K562 (cell line): ENCODE measurements around the gene TULP4. TPM values are rescaled to one million over a fixed set of nuclear protein-coding genes. Genes with fewer than 3 reads are reported as not detected.

Source experiments
- ATAC-seq: fragments of 200-7000 bp; cut with Tn5 transposase; 3 replicates; pipeline ENCODE4 v1.9.1; 2020; ENCODE audit warnings: moderate library complexity
- BruUV-seq: library from RNA; stranded (reverse); fragments of 400-500 nt; replicated peaks from 2 replicates; lab custom pipeline; 2021; lab: Mats Ljungman, UMichigan
- CTCF ChIA-PET: fragments of 300-600 bp; formaldehyde crosslinking; extraction: SDS; loops from one replicate; lab custom pipeline; 2021; ENCODE audit warnings: low intra/inter-chr PET ratio; lab: Yijun Ruan, JAX
- POLR2A ChIA-PET: fragments of 300-600, 350-650 bp; sonication (Branson Sonifier 250); formaldehyde crosslinking; extraction: SDS; loops from one replicate; lab custom pipeline; 2021; ENCODE audit warnings: antibody characterized with exemption, inconsistent platforms; lab: Yijun Ruan, JAX
- DNase-seq, 4 experiments: peaks; one replicate each; pipeline versions ENCODE4 v3.0.0 to v3.0.0-alpha.2; 2011 to 2018; ENCODE audit warnings: low spot score in 3 of 4, mixed read lengths in 3 of 4; ENCODE audit errors: extremely low read depth in 1 of 4
- FAIRE-seq: peaks from 2 replicates; lab custom pipeline; 2011; peaks lifted over from hg19 to GRCh38; lab: Jason Lieb, UNC
- H2AFZ ChIP-seq: 2 replicates; pipeline ENCODE4 v1.6.0; 2011; ENCODE audit warnings: low read depth, low read length, control low read depth, inconsistent platforms
- H3K27ac ChIP-seq: fragments of 200-600 bp; 3 replicates; pipeline ENCODE4 v1.8.0; 2011; ENCODE audit warnings: low read depth, mild to moderate bottlenecking, control low read depth, inconsistent platforms, low read length, moderate library complexity, mixed read lengths; ENCODE audit errors: extremely low read depth
- H3K27me3 ChIP-seq, 2 experiments: fragments of 300-600 bp in 1 of 2; 2 replicates in 1 of 2; 3 replicates in 1 of 2; pipeline versions ENCODE4 v1.6.0 to v1.8.0; 2011; ENCODE audit warnings: inconsistent platforms in 2 of 2, low read length in 2 of 2, mild to moderate bottlenecking in 1 of 2, mixed read lengths in 1 of 2, moderate library complexity in 1 of 2; ENCODE audit not compliant: control insufficient read depth in 2 of 2, insufficient read depth in 2 of 2
- H3K36me3 ChIP-seq: fragments of 300-600 bp; 3 replicates; pipeline ENCODE4 v1.8.0; 2011; ENCODE audit warnings: mild to moderate bottlenecking, low read length, inconsistent platforms; ENCODE audit not compliant: control insufficient read depth, insufficient read depth
- H3K4me1 ChIP-seq, 2 experiments: fragments of 200-600 bp in 1 of 2; replicated peaks in 1 of 2; 2 replicates in 1 of 2; 3 replicates in 1 of 2; pipeline versions ENCODE4 v1.5.1 to v1.8.0; 2011; ENCODE audit warnings: inconsistent platforms in 2 of 2, low read length in 2 of 2, mild to moderate bottlenecking in 1 of 2, mixed read lengths in 1 of 2, moderate library complexity in 1 of 2; ENCODE audit not compliant: control insufficient read depth in 2 of 2, insufficient read depth in 2 of 2
- H3K4me2 ChIP-seq: 2 replicates; pipeline ENCODE4 v1.6.1; 2011; ENCODE audit warnings: low read length, control low read depth, inconsistent platforms, mixed read lengths; ENCODE audit not compliant: insufficient read depth
- H3K4me3 ChIP-seq: fragments of 200-600 bp; sonication (generic), shearing (Covaris generic); 2 replicates; pipeline ENCODE4 v1.5.1; 2016; ENCODE audit warnings: control low read depth, inconsistent platforms
- H3K79me2 ChIP-seq: fragments of 200-600 bp; 3 replicates; pipeline ENCODE4 v1.8.0; 2011; ENCODE audit warnings: low read length, inconsistent platforms; ENCODE audit not compliant: control insufficient read depth, insufficient read depth
- H3K9ac ChIP-seq, 2 experiments: 2 replicates each; pipeline versions ENCODE4 v1.6.0 to v1.6.1; 2011; ENCODE audit warnings: low read depth in 2 of 2, low read length in 2 of 2, control low read depth in 1 of 2, inconsistent platforms in 1 of 2, mild to moderate bottlenecking in 1 of 2, mixed read lengths in 1 of 2; ENCODE audit not compliant: insufficient read depth in 1 of 2
- H3K9me1 ChIP-seq: one replicate; pipeline ENCODE4 v1.6.0; 2011; ENCODE audit warnings: inconsistent platforms, mild to moderate bottlenecking, low read length, moderate library complexity; ENCODE audit not compliant: control insufficient read depth, insufficient read depth
- H3K9me3 ChIP-seq: replicated peaks from 2 replicates; pipeline ENCODE4 v1.5.1; 2011; ENCODE audit warnings: low read depth, low read length, inconsistent platforms; ENCODE audit not compliant: control insufficient read depth, insufficient read depth
- H4K20me1 ChIP-seq: replicated peaks from 2 replicates; pipeline ENCODE4 v1.6.1; 2011; ENCODE audit warnings: low read length, inconsistent platforms, mixed read lengths; ENCODE audit not compliant: control insufficient read depth, insufficient read depth
- AFF1 ChIP-seq, 2 experiments: fragments of 450-650 bp; IDR thresholded peaks; 2 replicates each; pipeline ENCODE4 v1.6.1; 2018; ENCODE audit warnings: mild to moderate bottlenecking in 2 of 2, low read depth in 1 of 2; ENCODE audit not compliant: partially characterized antibody in 2 of 2
- AFF4 ChIP-seq: sonication (generic); formaldehyde crosslinking; IDR thresholded peaks from 2 replicates; pipeline ENCODE4 v1.8.0; 2023; ENCODE audit warnings: mild to moderate bottlenecking, missing genetic modification reagents
- BRCA1 ChIP-seq, 2 experiments: fragments of 450-650 bp in 1 of 2; sonication (generic) in 1 of 2; formaldehyde crosslinking in 1 of 2; IDR thresholded peaks; 2 replicates each; pipeline versions ENCODE4 v1.5.0 to v1.6.1; 2017 to 2020; ENCODE audit warnings: mild to moderate bottlenecking in 1 of 2, missing genetic modification reagents in 1 of 2
- FOSL1 ChIP-seq: fragments of 200-800 bp; sonication (Bioruptor generic); conservative IDR thresholded peaks from 2 replicates; pipeline ENCODE4 v1.6.1; 2016; ENCODE audit warnings: missing genetic modification characterization, missing compliant biosample characterization
- NR2F6 ChIP-seq: fragments of 450-650 bp; formaldehyde crosslinking; IDR thresholded peaks from 2 replicates; pipeline ENCODE4 v1.4.0; 2020; ENCODE audit warnings: mild to moderate bottlenecking
- POLR2AphosphoS5 ChIP-seq: IDR thresholded peaks from 2 replicates; pipeline ENCODE4 v1.6.1; 2011; ENCODE audit warnings: mild to moderate bottlenecking, low read depth, low read length, moderate library complexity; ENCODE audit not compliant: control insufficient read depth, insufficient read depth
- TBP ChIP-seq: optimal IDR thresholded peaks from 2 replicates; pipeline ENCODE3; 2011; ENCODE audit warnings: low read depth, low read length, improper control_type of control experiment
- ZNF274 ChIP-seq: IDR thresholded peaks from 2 replicates; pipeline ENCODE4 v1.6.1; 2011; ENCODE audit warnings: low read depth, mild to moderate bottlenecking, low read length, moderate library complexity, borderline replicate concordance
- ZNF644 ChIP-seq: fragments of 200-800 bp; sonication (Bioruptor generic); IDR thresholded peaks from 2 replicates; pipeline ENCODE4 v1.6.1; 2016; ENCODE audit warnings: low read depth, missing genetic modification characterization, missing compliant biosample characterization
- ZNF764 ChIP-seq: fragments of 250-450 bp; sonication (Bioruptor Pico); IDR thresholded peaks from 2 replicates; pipeline ENCODE4 v1.4.0; 2020; ENCODE audit warnings: low read depth, mild to moderate bottlenecking, moderate library complexity
- WGBS: fragments of 100-300 bp; shearing (Covaris generic); methylation state at CpG from one replicate; pipeline ENCODE4 v1.1.6; 2016; ENCODE audit warnings: low coverage, mixed read lengths; ENCODE audit not compliant: insufficient coverage; ENCODE audit errors: missing lambda C conversion rate; 5-methylcytosine and 5-hydroxymethylcytosine counted together
- in situ Hi-C: fragments of 300-500 bp; cut with MboI; formaldehyde crosslinking; loops from 4 replicates; pipeline ENCODE4 v1.15.0; 2018; ENCODE audit warnings: inconsistent platforms, mixed read lengths
- intact Hi-C: fragments of 100-400 bp; cut with micrococcal nuclease; formaldehyde crosslinking; loops from 2 replicates; pipeline ENCODE4 v1.14.2; 2022
- polyA plus RNA-seq, 8 experiments: library from polyadenylated mRNA; depleted of rRNA in 4 of 8; stranded (reverse) in 5 of 8; unstranded in 3 of 8; fragments of >200 nt; fragmentation: Nextera tagmentation in 2 of 8; fragmentation: Illumina TruSeq in 1 of 8; extraction: Ambion mirVana in 2 of 8; extraction: Trizol in 1 of 8; gene quantifications; 2 replicates each; pipeline versions ENCODE4 v1.2.1 to v1.2.3, GENCODE V29; 2011 to 2014; ENCODE audit warnings: inconsistent platforms in 1 of 8, missing spikeins in 1 of 8
- total RNA-seq, 7 experiments: library from RNA; depleted of rRNA in 6 of 7; stranded (reverse); fragments of >200 nt in 6 of 7; fragmentation: Illumina TruSeq in 2 of 7; extraction: Trizol in 2 of 7; gene quantifications; 2 replicates each; pipeline versions ENCODE4 v1.2.1 to v1.2.3, GENCODE V29; 2011 to 2021; ENCODE audit warnings: low replicate concordance in 1 of 7

TULP4 gene
- total and polyA plus RNA-seq, 9 of the 15 experiments (the other 6 are each of a cell fraction or from before 2014, with no cell fraction given), result 1.2 to 50.4 (median 11.0) TPM

GRCh38 chr6:158353883-158354877 lies 41.9 kb downstream of the TULP4 start:
- ATAC-seq, result no peak
- H3K4me2 ChIP-seq, result no peak overlapping the region
- no peaks in the 10 kb centered on the region for H3K36me3 ChIP-seq
- no peak overlapping the region for H3K27ac ChIP-seq
- no TSS peak for BruUV-seq
- TF ChIP-seq AFF1 (IDR thresholded peaks at IDR 0.05; ENCODE audit: low read depth in 1 of 2, partially characterized antibody in 2 of 2) (no peak), AFF4 (CRISPR knock-in tag) (no peak), TBP (no peak), NR2F6 (CRISPR knock-in tag) (no peak), ZNF644 (tag) (no peak), ZNF274 (no peak), BRCA1 (IDR thresholded peaks at IDR 0.05) (no peak), BRCA1 (CRISPR knock-in tag; IDR thresholded peaks at IDR 0.05) (no peak), FOSL1 (tag) (no peak), ZNF764 (CRISPR knock-in tag) (no peak), POLR2AphosphoS5 (no peak)
- TF ChIP-seq, all 486 proteins: peak for 0
- FAIRE-seq, result no peak
- CTCF ChIA-PET, result no interaction called here
- Histone ChIP-seq H3K4me3 (no peak overlapping the region), H2AFZ (no peak overlapping the region), H3K27me3 (no peaks in the 10 kb centered on the region), H3K79me2 (no peaks in the 10 kb centered on the region), H3K9me1 (no peaks in the 10 kb centered on the region), H3K9me3 (no peaks in the 10 kb centered on the region), H4K20me1 (no peaks in the 10 kb centered on the region), H3K4me1 (no peaks in the 10 kb centered on the region), H3K9ac (no peak overlapping the region)
- WGBS, result 82% methylated on average over 13 of the region's 13 CpGs
- POLR2A ChIA-PET, result interaction anchor here (0.9 to 1.8 kb wide), 4 partner anchors 13 to 20 kb away, joined by 3 to 6 read pairs (median 4); no protein-coding TSS in a partner anchor
- intact Hi-C loops, result no loop called here
- no peak for DNase-seq
- in situ Hi-C loops, result no loop called here
